GM23338 (cell line): ENCODE measurements around the gene GALE. TPM values are rescaled to one million over a fixed set of nuclear protein-coding genes. Genes with fewer than 3 reads are reported as not detected.

ENCODE experiments used
- ATAC-seq: fragments of 200-7000 bp; cut with Tn5 transposase; 3 replicates; pipeline ENCODE4 v1.9.1; 2020
- DNase-seq: peaks from one replicate; pipeline ENCODE4 v3.0.0-alpha.2; 2015; ENCODE audit warnings: low spot score
- H2AFZ ChIP-seq: fragments of 200-600 bp; sonication (generic); 2 replicates; pipeline ENCODE4 v1.8.0; 2016; ENCODE audit warnings: antibody characterized with exemption, mild to moderate bottlenecking, moderate library complexity
- H3F3A ChIP-seq: fragments of 200-600 bp; sonication (generic); replicated peaks from 2 replicates; pipeline ENCODE4 v1.8.0; 2017; ENCODE audit warnings: antibody characterized with exemption, mixed run types, low read depth
- H3K27ac ChIP-seq: fragments of 200-600 bp; sonication (generic); 2 replicates; pipeline ENCODE4 v1.6.1; 2016; ENCODE audit warnings: low read depth
- H3K27me3 ChIP-seq: fragments of 200-600 bp; sonication (generic); 2 replicates; pipeline ENCODE4 v1.8.0; 2016; ENCODE audit warnings: mild to moderate bottlenecking, mixed run types, moderate library complexity; ENCODE audit not compliant: insufficient read depth
- H3K36me3 ChIP-seq: fragments of 200-600 bp; sonication (generic); 2 replicates; pipeline ENCODE4 v1.8.0; 2016; ENCODE audit warnings: mild to moderate bottlenecking; ENCODE audit not compliant: insufficient read depth
- H3K4me1 ChIP-seq: fragments of 200-600 bp; sonication (generic); 2 replicates; pipeline ENCODE4 v1.8.0; 2016; ENCODE audit warnings: mild to moderate bottlenecking, moderate library complexity; ENCODE audit not compliant: insufficient read depth
- H3K4me2 ChIP-seq: fragments of 200-600 bp; sonication (generic); 2 replicates; pipeline ENCODE4 v1.7.1; 2017; ENCODE audit warnings: mixed run types
- H3K4me3 ChIP-seq: fragments of 200-600 bp; sonication (generic); 2 replicates; pipeline ENCODE4 v1.6.1; 2016; ENCODE audit warnings: mixed run types
- H3K79me2 ChIP-seq: fragments of 200-600 bp; sonication (generic); replicated peaks from 2 replicates; pipeline ENCODE4 v1.8.0; 2017; ENCODE audit warnings: mild to moderate bottlenecking; ENCODE audit not compliant: insufficient read depth
- H3K9me2 ChIP-seq: fragments of 200-600 bp; sonication (generic); 2 replicates; pipeline ENCODE4 v1.8.0; 2017; ENCODE audit not compliant: insufficient read depth
- H4K20me1 ChIP-seq: fragments of 200-600 bp; sonication (generic); replicated peaks from 2 replicates; pipeline ENCODE4 v1.8.0; 2017; ENCODE audit warnings: mild to moderate bottlenecking; ENCODE audit not compliant: insufficient read depth
- H3K27ac Mint-ChIP-seq: 2 replicates; pipeline ENCODE4 v1.8.0; 2020; ENCODE audit warnings: inconsistent platforms, mild to moderate bottlenecking, moderate library complexity, mixed read lengths
- H3K27me3 Mint-ChIP-seq: 3 replicates; pipeline ENCODE4 v1.8.0; 2022; ENCODE audit warnings: low read depth, mild to moderate bottlenecking, moderate library complexity, mixed read lengths, inconsistent platforms; ENCODE audit not compliant: insufficient read depth, poor library complexity
- H3K36me3 Mint-ChIP-seq: 3 replicates; pipeline ENCODE4 v1.8.0; 2021; ENCODE audit warnings: low read depth, mild to moderate bottlenecking, inconsistent platforms, moderate library complexity, mixed read lengths
- H3K4me1 Mint-ChIP-seq: 3 replicates; pipeline ENCODE4 v1.8.0; 2020; ENCODE audit warnings: mild to moderate bottlenecking, inconsistent platforms, mixed read lengths
- H3K4me3 Mint-ChIP-seq: 3 replicates; pipeline ENCODE4 v1.8.0; 2021; ENCODE audit warnings: moderate library complexity, mild to moderate bottlenecking, inconsistent platforms, mixed read lengths
- H3K9me3 Mint-ChIP-seq: 3 replicates; pipeline ENCODE4 v1.8.0; 2020; ENCODE audit warnings: moderate library complexity, mild to moderate bottlenecking, inconsistent platforms, mixed read lengths
- CTCF ChIP-seq, 2 experiments: fragments of 200-600 bp in 1 of 2; sonication (generic) in 1 of 2; conservative IDR thresholded peaks; 2 replicates each; pipeline versions ENCODE4 v1.5.1 to v1.6.1; 2016 to 2017; ENCODE audit warnings: antibody characterized with exemption in 2 of 2, low read depth in 2 of 2, mild to moderate bottlenecking in 2 of 2, moderate library complexity in 1 of 2
- EZH2phosphoT487 ChIP-seq: fragments of 200-600 bp; sonication (generic); IDR thresholded peaks from one replicate; pipeline ENCODE4 v1.8.1; 2018; ENCODE audit warnings: antibody characterized with exemption; ENCODE audit not compliant: unreplicated experiment
- NANOG ChIP-seq: IDR thresholded peaks from 2 replicates; pipeline ENCODE4 v1.6.1; 2016; ENCODE audit warnings: antibody characterized with exemption, borderline replicate concordance
- POLR2AphosphoS5 ChIP-seq: IDR thresholded peaks from 2 replicates; pipeline ENCODE4 v1.6.1; 2016; ENCODE audit warnings: antibody characterized with exemption, low read depth
- ZNF114 ChIP-seq: fragments of 250-450 bp; sonication (Bioruptor Pico); IDR thresholded peaks from 2 replicates; pipeline ENCODE4 v1.5.0; 2020; ENCODE audit warnings: mild to moderate bottlenecking, moderate library complexity
- polyA plus RNA-seq: library from polyadenylated mRNA; unstranded; fragments of >200 nt; fragmentation: Nextera tagmentation; extraction: Ambion mirVana; gene quantifications from 2 replicates; pipeline ENCODE4 v1.2.1, GENCODE V29; 2016
- total RNA-seq: library from RNA; depleted of rRNA; stranded (reverse); fragments of >200 nt; shearing (Covaris generic); gene quantifications from 2 replicates; pipeline ENCODE4 v1.2.3, GENCODE V29; 2014

The GALE gene
- total and polyA plus RNA-seq, 2 experiments from 2014 or later = 28.1 to 31.7 TPM

DNA sequence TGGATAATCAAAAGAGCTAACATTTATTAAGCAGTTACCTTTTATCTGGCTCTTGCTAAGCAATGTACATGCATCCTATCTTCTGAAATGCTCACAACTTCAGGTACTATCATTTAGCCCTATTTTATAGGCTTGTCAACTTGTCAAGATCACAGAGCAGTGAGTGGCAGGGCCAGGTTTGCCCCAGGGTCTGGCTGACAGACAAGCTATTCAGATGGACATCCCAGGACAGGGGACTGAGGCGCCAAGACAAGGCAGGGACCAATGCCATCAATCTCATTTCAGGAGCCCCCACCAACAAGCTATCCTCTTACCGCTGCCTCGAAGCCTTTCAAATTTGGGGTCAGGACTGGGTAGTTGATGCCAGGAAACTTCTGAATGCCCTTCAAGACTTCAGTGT is 15.8 kb upstream of the GALE start:
- no peak overlapping the region for H3K27ac Mint-ChIP-seq
- Histone ChIP-seq H3K79me2 (no peaks in the 10 kb centered on the region), H3F3A (no peaks in the 10 kb centered on the region), H4K20me1 (no peaks in the 10 kb centered on the region), H3K36me3 (no peaks in the 10 kb centered on the region), H3K4me3 (no peak overlapping the region), H3K4me1 (no peaks in the 10 kb centered on the region), H3K27ac (no peak overlapping the region), H3K27me3 (no peaks in the 10 kb centered on the region), H3K4me2 (no peak overlapping the region), H3K9me2 (no peaks in the 10 kb centered on the region), H2AFZ (no peak overlapping the region)
- no peak for TF ChIP-seq CTCF (conservative IDR thresholded peaks at IDR 0.05; ENCODE audit: low read depth in 2 of 2)
- no peaks in the 10 kb centered on the region for H3K36me3 Mint-ChIP-seq
- DNase-seq (no peak), ATAC-seq (no peak)
- H3K9me3 Mint-ChIP-seq = no peaks in the 10 kb centered on the region; the same call in 2 of the 3 replicates
- peaks cover under 1% of the 10 kb centered on the region; the same call in 1 of the 3 replicates for H3K4me1 Mint-ChIP-seq
- H3K4me3 Mint-ChIP-seq = no peak overlapping the region
- peaks cover 5% of the 10 kb centered on the region for H3K27me3 Mint-ChIP-seq

GRCh38 chr1:23814016-23814415 is 13.5 kb upstream of the GALE start:
- H3K27me3 ChIP-seq = no peaks in the 10 kb centered on the region
- no peak overlapping the region for H3K27ac Mint-ChIP-seq
- no peaks in the 10 kb centered on the region for H3K36me3 ChIP-seq
- no peak for TF ChIP-seq POLR2AphosphoS5
- TF ChIP-seq ZNF114 (CRISPR knock-in tag) = no peak
- TF ChIP-seq EZH2phosphoT487 = no peak
- 0 out of 2 replicates have a peak, but pooled peaks cover 3% of the 10 kb centered on the region for H3F3A ChIP-seq
- no peak overlapping the region for H3K4me2 ChIP-seq
- H3K27me3 Mint-ChIP-seq = peaks cover 5% of the 10 kb centered on the region
- ATAC-seq = no peak
- no peak overlapping the region for H3K4me3 ChIP-seq
- H3K4me1 Mint-ChIP-seq = peaks cover 11% of the 10 kb centered on the region; the same call in 2 of the 3 replicates
- no peak for DNase-seq
- no peaks in the 10 kb centered on the region for H3K36me3 Mint-ChIP-seq
- H3K4me3 Mint-ChIP-seq = no peak overlapping the region
- no peak overlapping the region for H3K27ac ChIP-seq
- no peaks in the 10 kb centered on the region for H4K20me1 ChIP-seq
- no peak overlapping the region for H2AFZ ChIP-seq
- H3K9me2 ChIP-seq = no peaks in the 10 kb centered on the region
- no peaks in the 10 kb centered on the region for H3K79me2 ChIP-seq
- no peaks in the 10 kb centered on the region; the same call in 2 of the 3 replicates for H3K9me3 Mint-ChIP-seq
- no peaks in the 10 kb centered on the region for H3K4me1 ChIP-seq

DNA sequence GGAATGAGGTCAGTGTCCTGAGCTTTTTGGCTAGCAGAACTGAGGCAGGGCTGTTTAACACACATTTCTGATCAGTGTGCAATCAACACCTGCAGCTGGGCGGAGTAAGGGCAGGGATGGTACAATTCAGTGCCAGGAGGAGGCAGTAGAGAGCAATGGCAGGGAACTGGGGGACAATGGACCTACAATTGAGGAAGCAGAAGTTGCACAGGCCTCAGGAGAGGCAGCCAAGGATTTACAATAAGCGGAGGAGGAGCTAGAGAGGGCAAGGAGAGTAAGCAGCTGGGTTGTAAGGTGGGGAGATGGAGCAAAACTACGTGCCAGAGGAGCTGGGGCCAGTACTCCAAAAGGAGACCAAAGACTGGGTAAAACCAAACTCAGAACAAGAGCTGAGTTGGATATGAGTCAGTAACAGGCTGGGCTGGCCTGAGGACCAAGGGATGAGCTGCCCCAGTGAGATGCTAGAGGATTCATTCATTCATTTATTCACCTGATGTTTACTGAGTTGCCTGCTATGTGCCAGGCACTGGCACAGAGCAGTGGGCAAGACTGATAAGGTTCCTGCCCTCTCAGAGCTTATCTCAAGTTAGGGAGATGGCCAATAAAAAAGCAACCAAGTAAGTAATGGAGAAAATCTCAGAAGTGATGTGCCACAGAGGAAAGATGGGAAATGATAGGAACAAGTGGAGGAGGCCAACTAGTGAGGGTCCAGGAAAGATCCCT is 10.4 kb upstream of the GALE start:
- TF ChIP-seq NANOG (no peak), CTCF (conservative IDR thresholded peaks at IDR 0.05; ENCODE audit: low read depth in 2 of 2) (peak; percentile 85 to 95)
- H3K36me3 Mint-ChIP-seq = no peaks in the 10 kb centered on the region
- H3K27me3 ChIP-seq = no peaks in the 10 kb centered on the region
- peak; percentile 93 for ATAC-seq
- H3K4me1 Mint-ChIP-seq = peaks cover 11% of the 10 kb centered on the region; the same call in 2 of the 3 replicates
- 0 out of 2 replicates have a peak, but pooled peaks cover 3% of the 10 kb centered on the region for H3F3A ChIP-seq
- H3K4me2 ChIP-seq = no peak overlapping the region
- no peaks in the 10 kb centered on the region for H3K9me2 ChIP-seq
- H3K4me3 ChIP-seq = no peak overlapping the region
- no peak overlapping the region for H3K27ac Mint-ChIP-seq
- H2AFZ ChIP-seq = peak overlapping the region; percentile 60; the same call in 1 of the 2 replicates
- no peaks in the 10 kb centered on the region for H3K4me1 ChIP-seq
- no peaks in the 10 kb centered on the region for H3K36me3 ChIP-seq
- no peaks in the 10 kb centered on the region for H3K79me2 ChIP-seq
- H3K27me3 Mint-ChIP-seq = peaks cover 8% of the 10 kb centered on the region
- DNase-seq = peak; percentile 86
- no peak overlapping the region for H3K4me3 Mint-ChIP-seq
- H4K20me1 ChIP-seq = no peaks in the 10 kb centered on the region
- H3K27ac ChIP-seq = no peak overlapping the region
- H3K9me3 Mint-ChIP-seq = no peaks in the 10 kb centered on the region; the same call in 2 of the 3 replicates
